Activated CD4-positive, CD25-positive, alpha-beta regulatory T cell treated with anti-CD3 and anti-CD28 coated beads, Interleukin-2, amount 50 U/mL, for 24 hours (primary cell): ENCODE results near the gene DOHH.

Experiments used
- ATAC-seq, 2 donors: fragments of 150-1000 bp; cut with Tn5 transposase; one replicate each; pipeline ENCODE4 v1.10.0; 2021; ENCODE audit warnings: mild to moderate bottlenecking in 1 of 2, moderate library complexity in 1 of 2

DOHH gene

GRCh38 chr19:3476830-3477229, 23.6 kb downstream of the DOHH start:
- no peak for ATAC-seq

- no peak for ATAC-seq
Observed at GRCh38 chr19:3475449-3475848, 25.0 kb downstream of the DOHH start.

DNA sequence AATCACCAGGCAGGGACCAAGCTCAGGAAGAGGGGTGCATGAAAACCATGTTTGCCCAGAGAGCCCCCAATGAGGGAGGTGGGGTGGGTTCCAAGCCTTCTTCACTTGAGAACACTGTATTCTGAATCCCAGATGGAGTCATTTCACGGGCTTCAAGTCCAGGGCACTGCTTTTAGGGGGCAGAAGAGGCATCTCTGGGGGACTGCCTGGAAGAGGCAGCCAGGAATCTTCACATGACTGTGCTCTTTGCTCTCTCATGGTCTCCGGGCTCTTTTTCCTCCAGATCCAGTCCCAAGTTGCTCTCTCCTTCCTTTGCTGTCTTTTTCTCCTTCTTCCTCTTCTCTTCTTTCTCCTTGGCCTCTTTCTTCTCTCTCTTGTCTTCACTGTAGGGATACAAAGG, 25.9 kb downstream of the DOHH start:
- ATAC-seq: no peak

DNA sequence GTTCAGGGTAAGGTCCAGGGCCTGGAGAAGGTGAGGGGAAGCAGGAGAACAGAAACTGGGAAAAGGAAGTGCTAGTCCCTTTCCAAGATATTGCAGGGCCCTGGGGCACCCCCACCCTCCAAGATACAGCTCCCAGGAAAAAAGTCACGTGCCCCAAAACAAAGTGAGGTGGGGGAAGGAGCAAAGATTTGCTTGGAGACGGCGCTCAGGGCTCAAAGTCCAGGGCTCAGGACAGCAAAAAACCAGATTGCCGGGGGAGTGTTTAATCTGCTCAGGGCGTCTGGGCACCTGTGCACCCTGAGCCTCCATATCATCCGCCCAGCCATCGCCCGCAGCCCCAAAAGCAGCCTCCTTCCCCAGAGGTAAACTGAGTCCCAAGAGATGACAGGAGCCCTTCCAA, 26.5 kb downstream of the DOHH start:
- no peak for ATAC-seq

GRCh38 chr19:3471954-3472655, 28.4 kb downstream of the DOHH start:
- no peak for ATAC-seq

DNA sequence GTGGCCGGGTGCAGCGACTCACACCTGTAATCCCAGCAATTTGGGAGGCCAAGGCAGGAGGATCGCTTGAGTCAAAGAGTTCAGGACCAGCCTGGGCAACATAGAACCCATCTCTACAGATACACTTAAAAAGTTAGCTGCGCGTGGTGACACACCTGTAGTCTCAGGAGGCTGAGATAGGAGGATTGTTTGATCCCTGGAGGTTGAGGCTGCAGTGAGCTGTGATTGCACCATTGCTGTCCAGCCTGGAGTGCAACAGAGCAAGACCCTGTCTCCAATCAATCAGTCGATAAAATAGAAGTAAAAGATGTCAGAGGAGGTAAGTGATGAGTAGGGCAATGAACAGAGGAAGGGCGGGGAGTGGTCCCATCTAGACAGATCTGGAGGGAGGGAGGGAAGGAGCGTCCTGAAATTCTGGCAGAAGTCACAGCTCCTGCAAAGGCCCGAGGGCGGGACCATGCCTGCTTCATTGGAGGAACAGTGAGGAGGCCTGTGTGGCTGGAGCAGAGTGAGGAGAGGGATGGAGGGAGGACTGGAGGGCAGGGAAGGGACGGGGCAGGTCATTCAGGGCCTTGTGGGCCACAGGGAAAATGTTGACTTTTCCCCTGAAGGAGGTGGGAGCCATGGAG, 29.9 kb downstream of the DOHH start:
- no peak for ATAC-seq

GRCh38 chr19:3469638-3470499, 30.6 kb downstream of the DOHH start:
- no peak for ATAC-seq

DNA sequence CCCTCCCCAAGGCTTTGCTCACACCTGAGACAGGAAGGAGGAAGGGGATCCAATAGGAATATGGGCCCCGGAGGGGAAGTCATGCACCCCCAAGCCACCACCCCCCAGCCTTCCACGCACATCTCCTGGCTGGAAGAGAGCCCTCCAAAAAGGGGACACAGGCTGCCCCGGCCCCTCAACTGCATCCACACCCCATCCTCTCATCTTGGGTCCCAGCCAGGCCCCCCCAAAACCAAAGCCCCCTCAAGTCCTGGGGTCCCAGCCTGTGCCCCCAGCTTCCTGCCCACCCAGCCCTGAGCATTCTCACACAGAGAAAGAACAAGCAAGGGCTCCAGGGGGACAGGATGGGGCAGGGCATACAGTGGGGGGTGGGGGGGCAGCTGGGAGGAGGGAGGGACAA, 32.3 kb downstream of the DOHH start:
- ATAC-seq: no peak

DNA sequence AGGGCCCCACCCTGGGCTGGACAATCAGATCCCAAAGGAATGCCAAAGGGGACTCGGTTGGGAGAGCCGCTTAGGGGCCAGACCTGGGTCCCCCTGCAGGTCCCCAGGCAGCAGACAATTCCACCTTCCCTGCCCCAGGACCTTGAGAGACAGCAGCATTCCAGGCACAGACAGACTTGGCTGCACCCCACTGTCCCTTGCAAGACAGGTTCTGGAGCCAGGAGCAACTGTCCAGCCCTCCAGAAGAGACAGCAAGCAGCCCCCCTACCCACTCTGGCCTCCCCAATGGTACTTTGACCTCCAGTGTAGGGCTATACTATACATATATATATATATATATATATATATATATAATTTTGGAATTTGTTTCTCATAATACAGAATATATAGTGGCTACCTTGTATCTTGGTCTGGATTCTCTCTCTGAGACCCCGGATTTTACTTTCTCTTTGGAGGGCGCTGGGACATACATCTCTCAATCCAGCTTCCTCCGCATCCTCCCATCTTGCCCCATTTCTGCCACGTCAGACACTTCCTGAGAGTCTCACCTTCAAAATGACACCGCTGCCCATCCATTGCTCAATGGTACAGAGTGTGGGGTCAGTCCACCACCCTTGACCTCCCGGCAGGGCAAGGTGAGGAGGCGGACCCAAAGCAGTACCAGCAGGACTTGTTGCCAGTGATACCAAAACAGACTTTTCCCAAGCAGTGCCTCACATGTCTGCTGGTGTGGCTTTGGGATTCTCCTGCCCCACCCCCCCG, 32.9 kb downstream of the DOHH start:
- ATAC-seq: no peak

- ATAC-seq: no peak
Observed at GRCh38 chr19:3466635-3467034, 33.8 kb downstream of the DOHH start.

DNA sequence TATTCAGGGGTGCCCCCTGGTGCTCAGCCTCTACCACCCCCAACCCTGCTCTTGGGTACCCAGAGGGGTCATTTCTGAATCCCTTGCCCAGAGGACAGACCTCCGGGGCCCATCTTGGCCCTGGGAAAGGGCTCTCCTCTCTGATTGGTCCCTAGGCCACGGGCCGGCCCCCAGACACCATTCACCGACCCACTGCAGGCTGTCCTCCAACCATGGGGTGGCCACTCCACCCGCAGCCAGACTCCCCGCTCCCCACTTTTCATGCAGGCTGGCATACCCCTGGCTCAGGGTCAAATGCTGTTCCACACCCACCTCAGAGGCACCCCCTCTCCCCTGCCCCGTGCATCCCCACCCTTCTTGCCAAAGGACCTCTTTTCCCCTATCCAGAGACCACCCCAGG, 34.9 kb downstream of the DOHH start:
- no peak for ATAC-seq

- no peak for ATAC-seq
Observed at GRCh38 chr19:3464587-3465235, 35.8 kb downstream of the DOHH start.

DNA sequence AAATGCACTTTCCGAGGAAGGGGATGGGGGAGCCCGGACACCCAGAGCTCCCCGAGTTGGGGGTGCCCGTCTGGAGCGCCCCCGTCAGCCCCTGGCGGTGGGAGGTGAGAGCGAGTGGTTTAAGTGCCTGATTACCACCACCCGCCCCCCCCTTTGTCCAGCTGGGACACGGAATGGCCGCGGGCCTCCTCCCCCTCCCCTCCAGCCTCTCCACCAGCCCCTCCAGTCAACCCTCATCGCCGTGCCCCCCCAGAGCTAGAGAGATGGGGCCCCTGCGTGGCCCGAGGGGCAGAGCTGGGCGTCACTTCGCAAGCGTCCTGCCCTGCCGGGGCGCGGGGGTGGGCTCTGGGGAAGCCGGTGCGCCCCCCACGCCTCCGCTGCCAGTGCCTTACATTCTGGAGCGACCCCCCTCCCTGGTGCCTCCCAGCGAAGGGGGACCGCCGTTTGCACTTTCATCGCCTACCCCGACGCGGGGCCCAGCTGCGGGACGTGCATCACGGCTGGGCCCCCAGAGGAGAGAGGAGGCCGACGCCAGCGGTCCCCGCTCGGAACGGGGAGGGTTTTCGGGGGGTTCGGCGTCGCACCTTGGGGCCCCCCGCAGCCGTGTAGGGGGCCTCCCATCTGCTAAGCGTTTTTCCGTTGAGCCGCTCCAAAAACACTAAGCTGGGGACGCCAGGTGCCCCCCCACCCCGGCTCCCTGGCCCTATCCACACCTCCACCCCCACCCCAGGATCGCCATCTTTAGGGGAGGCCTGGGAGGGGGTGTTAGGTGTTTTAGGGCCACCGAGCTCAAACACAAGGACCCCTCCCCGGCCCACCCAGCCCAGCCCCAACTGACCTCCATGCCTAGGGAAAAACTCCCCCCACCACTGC, 36.5 kb downstream of the DOHH start:
- no peak for ATAC-seq

GRCh38 chr19:3462991-3463713, 37.3 kb downstream of the DOHH start:
- ATAC-seq: no peak

DNA sequence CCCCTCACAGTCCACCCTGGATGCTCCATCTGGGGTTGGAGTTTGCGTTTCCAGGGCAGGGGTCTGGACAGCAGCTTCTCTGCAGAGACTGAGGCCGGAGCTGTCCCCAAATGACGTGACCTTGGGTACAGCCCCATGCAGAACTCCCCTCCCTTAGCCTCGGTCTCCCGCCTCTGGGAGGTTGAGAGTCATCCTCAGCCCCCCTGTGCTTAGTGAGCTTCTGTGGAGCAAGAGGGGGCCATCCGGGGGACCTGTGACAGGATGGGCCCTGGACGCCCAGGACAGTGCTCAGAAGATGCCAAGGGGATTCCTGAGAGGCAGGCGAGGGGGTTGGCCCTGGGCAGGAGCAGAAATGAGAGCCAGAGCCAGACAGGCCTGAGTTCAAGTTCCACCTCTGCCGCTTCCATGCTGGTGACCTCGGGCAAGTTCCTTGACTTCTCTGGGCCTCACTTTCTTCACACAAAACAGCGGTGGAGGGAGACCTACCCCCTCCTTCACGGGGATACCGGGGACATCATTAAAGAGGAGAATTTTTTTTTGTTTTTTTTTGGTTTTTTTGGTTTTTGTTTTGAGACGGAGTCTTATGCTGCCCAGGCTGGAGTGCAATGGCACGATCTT, 40.4 kb downstream of the DOHH start:
- no peak for ATAC-seq

- ATAC-seq: no peak
Observed at GRCh38 chr19:3459089-3459881, 41.2 kb downstream of the DOHH start.

DNA sequence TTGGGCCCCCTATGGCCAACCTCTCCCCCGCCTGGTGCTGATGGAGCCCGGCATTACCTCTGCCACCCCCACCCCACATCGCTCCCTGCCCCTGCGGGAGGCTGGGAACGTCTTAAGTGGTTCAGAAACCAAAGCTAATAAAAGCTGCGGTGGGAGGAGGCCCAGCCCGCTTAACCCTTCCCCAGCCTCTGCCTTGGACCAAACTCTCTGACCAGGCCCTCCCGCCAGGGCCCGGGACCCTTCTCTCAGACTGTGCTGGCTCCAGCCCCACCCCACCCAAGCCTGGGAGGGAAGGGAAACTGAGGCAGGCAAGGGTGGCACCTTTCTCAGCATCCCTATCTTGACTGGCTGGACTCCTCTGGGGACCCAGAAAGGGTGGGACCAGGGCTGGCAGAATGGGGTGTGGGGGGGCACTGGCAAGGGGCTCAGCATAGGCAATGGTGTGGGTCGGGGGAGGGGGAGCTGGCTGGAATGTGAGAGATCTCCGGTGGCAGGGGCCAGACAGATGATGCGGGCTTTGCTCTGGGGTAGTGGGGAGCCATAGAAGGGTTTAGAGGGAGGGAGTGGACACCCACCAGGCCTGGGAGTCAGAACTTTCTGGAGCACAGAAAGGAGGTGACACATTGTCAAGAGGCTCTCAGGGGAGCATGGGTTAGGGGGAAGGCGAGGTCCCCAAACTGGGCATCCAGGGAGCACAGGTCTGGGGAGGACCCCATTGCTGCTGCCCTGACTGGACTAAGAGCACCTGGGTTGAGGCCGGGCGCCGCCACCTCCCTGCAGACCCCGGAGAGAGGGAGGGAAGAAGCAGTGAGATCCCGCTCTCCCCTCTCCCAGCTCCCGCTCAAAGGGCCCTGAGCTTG, 42.0 kb downstream of the DOHH start:
- no peak for ATAC-seq

DNA sequence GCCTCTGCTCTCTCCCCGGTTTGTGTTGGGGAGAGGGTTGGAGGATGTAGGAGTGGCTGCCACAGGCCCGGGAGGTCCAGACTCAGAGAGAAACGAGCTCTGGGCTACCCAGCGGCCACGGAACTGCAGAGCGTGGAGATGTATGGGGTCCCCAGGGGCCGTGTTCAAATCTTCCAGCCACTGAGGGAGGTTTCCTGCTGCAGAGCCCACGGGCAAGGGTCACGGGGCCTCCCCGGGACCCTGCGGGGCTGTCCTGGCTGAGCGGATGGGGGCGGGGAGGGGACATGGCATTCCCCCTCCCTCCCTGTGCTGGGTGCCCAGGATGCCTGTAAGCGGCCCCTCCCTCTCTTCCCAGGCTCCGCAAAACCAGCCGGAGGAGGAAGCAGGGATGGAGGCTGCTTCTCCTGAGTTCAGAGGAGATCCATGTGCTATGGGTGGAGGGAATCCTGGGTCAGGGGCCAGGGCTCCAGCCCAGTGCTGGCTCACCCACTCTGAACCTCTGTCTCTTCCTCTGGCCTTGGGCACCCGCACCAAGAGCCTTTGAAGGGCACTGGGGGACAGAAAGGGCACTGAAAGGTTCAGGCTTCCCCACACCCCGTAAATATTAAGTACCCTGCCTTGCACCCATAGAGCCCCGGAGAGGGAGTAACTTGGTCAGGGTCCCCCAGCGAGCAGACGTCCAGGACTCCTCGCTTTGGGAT, 42.8 kb downstream of the DOHH start:
- no peak for ATAC-seq
